ENCODE measurements around the gene CCND2.

CCND2 gene

DNA sequence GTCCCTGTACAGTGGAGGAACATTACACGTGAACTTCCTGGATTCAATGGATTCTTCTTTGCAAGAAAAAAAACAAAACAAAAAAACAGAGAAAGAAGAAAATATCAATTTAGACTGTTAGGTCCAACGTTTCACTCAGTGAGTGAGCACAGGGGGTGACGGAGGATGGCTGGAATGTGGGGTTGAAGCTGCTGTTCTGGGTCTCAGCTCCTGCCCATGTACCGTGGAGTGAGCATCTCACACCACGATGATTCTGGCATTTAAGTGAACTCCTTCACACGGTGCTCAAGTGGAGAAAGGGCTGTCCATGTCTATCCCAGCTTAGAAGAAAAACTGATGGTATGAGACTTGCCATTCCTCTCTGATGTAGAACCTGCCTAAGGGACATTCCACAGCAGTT lies 23.2 kb downstream of the CCND2 start:
- Histone ChIP-seq H3K27ac (ENCODE audit: low read depth, low read length) (no peak overlapping the region), H3K4me1 (ENCODE audit: control insufficient read depth in 1 of 2, insufficient read depth in 2 of 2, low read length in 2 of 2) (peaks cover 0 to 2% of the 10 kb centered on the region in 2 experiments), H3K9me3 (ENCODE audit: insufficient read depth, low read depth, low read length) (peaks cover 2% of the 10 kb centered on the region), H4K8ac (ENCODE audit: low read depth, low read length) (no peak overlapping the region), H3K36me3 (ENCODE audit: control insufficient read depth in 1 of 2, insufficient read depth in 2 of 2, low read length in 2 of 2) (peaks cover 50 to 68% of the 10 kb centered on the region in 2 experiments), H2BK12ac (ENCODE audit: low read length) (no peak overlapping the region), H3K14ac (ENCODE audit: low read length) (no peak overlapping the region), H2BK5ac (ENCODE audit: low read depth, low read length, poor library complexity) (no peak overlapping the region), H2AFZ (ENCODE audit: insufficient read depth, low read length, poor library complexity) (no peak overlapping the region), H4K91ac (ENCODE audit: low read depth, low read length) (no peak overlapping the region), H2BK120ac (ENCODE audit: insufficient read depth, low read length, poor library complexity) (no peak overlapping the region), H3K4ac (ENCODE audit: low read depth, low read length) (no peak overlapping the region), H3K79me2 (ENCODE audit: control insufficient read depth, insufficient read depth, low read length, poor library complexity) (no peaks in the 10 kb centered on the region), H3K27me3 (ENCODE audit: insufficient read depth, low read length) (no peaks in the 10 kb centered on the region), H3K23ac (ENCODE audit: low read length) (peak overlapping the region; percentile 7), H2AK5ac (ENCODE audit: low read length) (no peak overlapping the region), H3K4me3 (ENCODE audit: low read depth, low read length) (no peak overlapping the region), H3K4me2 (ENCODE audit: low read length) (no peak overlapping the region), H3K18ac (ENCODE audit: low read length) (no peak overlapping the region), H4K12ac (ENCODE audit: low read depth, low read length) (no peak overlapping the region), H3K79me1 (ENCODE audit: low read length) (no peaks in the 10 kb centered on the region), H3K9ac (ENCODE audit: low read length) (no peak overlapping the region)
- no peak for DNase-seq
- no CpG with 5 or more reads among the region's 6 CpGs for WGBS (ENCODE audit: extremely low coverage, insufficient coverage, insufficient read length)

DNA sequence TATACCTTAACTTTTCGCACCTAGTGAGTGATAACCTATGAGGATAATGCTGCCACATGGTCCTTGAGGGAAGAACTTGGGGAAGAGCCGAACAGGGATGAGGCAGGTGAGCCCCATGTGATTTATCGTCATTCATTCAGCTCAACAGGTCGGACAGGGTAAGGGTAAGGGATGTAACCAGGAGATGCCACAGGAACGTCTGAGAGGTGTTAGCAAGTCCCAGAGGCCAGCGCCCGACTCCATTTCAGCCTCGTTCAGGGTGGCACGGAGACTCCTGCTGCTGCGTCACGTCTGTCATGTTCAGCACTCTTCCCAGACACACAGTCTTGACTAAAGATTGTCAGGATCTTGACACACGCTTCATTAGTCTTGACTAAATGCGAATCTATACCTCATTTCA lies 24.1 kb downstream of the CCND2 start:
- H3K79me2 ChIP-seq (ENCODE audit: control insufficient read depth, insufficient read depth, low read length, poor library complexity) = no peaks in the 10 kb centered on the region
- peaks cover 2% of the 10 kb centered on the region for H3K9me3 ChIP-seq (ENCODE audit: insufficient read depth, low read depth, low read length)
- H3K9ac ChIP-seq (ENCODE audit: low read length) = no peak overlapping the region
- no peak overlapping the region for H3K14ac ChIP-seq (ENCODE audit: low read length)
- H3K36me3 ChIP-seq (ENCODE audit: control insufficient read depth in 1 of 2, insufficient read depth in 2 of 2, low read length in 2 of 2) = peaks cover 51 to 70% of the 10 kb centered on the region in 2 experiments
- no peak overlapping the region for H4K12ac ChIP-seq (ENCODE audit: low read depth, low read length)
- H4K91ac ChIP-seq (ENCODE audit: low read depth, low read length) = no peak overlapping the region
- H3K27ac ChIP-seq (ENCODE audit: low read depth, low read length) = no peak overlapping the region
- no peak overlapping the region for H3K23ac ChIP-seq (ENCODE audit: low read length)
- no peak overlapping the region for H3K18ac ChIP-seq (ENCODE audit: low read length)
- no peak overlapping the region for H3K4ac ChIP-seq (ENCODE audit: low read depth, low read length)
- no peak for DNase-seq
- no peak overlapping the region for H2BK120ac ChIP-seq (ENCODE audit: insufficient read depth, low read length, poor library complexity)
- H3K4me3 ChIP-seq (ENCODE audit: low read depth, low read length) = no peak overlapping the region
- no peak overlapping the region for H2BK5ac ChIP-seq (ENCODE audit: low read depth, low read length, poor library complexity)
- no peaks in the 10 kb centered on the region for H3K27me3 ChIP-seq (ENCODE audit: insufficient read depth, low read length)
- H2AFZ ChIP-seq (ENCODE audit: insufficient read depth, low read length, poor library complexity) = no peak overlapping the region
- no peak overlapping the region for H3K4me2 ChIP-seq (ENCODE audit: low read length)
- H2AK5ac ChIP-seq (ENCODE audit: low read length) = no peak overlapping the region
- no peaks in the 10 kb centered on the region for H3K79me1 ChIP-seq (ENCODE audit: low read length)
- H2BK12ac ChIP-seq (ENCODE audit: low read length) = no peak overlapping the region
- no peak overlapping the region for H4K8ac ChIP-seq (ENCODE audit: low read depth, low read length)
- no CpG with 5 or more reads among the region's 13 CpGs for WGBS (ENCODE audit: extremely low coverage, insufficient coverage, insufficient read length)
- H3K4me1 ChIP-seq (ENCODE audit: control insufficient read depth in 1 of 2, insufficient read depth in 2 of 2, low read length in 2 of 2) = peaks cover 0 to 2% of the 10 kb centered on the region in 2 experiments

GRCh38 chr12:4300883-4301282 lies 27.3 kb downstream of the CCND2 start:
- Histone ChIP-seq H3K4me3 (ENCODE audit: low read depth, low read length) (no peak overlapping the region), H3K14ac (ENCODE audit: low read length) (no peak overlapping the region), H3K18ac (ENCODE audit: low read length) (no peak overlapping the region), H3K4ac (ENCODE audit: low read depth, low read length) (no peak overlapping the region), H2BK120ac (ENCODE audit: insufficient read depth, low read length, poor library complexity) (no peak overlapping the region), H2BK5ac (ENCODE audit: low read depth, low read length, poor library complexity) (no peak overlapping the region), H3K9ac (ENCODE audit: low read length) (no peak overlapping the region), H2AK5ac (ENCODE audit: low read length) (no peak overlapping the region), H3K36me3 (ENCODE audit: control insufficient read depth in 1 of 2, insufficient read depth in 2 of 2, low read length in 2 of 2) (peaks cover 43 to 60% of the 10 kb centered on the region in 2 experiments), H2AFZ (ENCODE audit: insufficient read depth, low read length, poor library complexity) (no peak overlapping the region), H3K23ac (ENCODE audit: low read length) (no peak overlapping the region), H3K27me3 (ENCODE audit: insufficient read depth, low read length) (no peaks in the 10 kb centered on the region), H3K9me3 (ENCODE audit: insufficient read depth, low read depth, low read length) (peaks cover 2% of the 10 kb centered on the region), H3K4me2 (ENCODE audit: low read length) (no peak overlapping the region), H4K12ac (ENCODE audit: low read depth, low read length) (no peak overlapping the region), H3K79me2 (ENCODE audit: control insufficient read depth, insufficient read depth, low read length, poor library complexity) (no peaks in the 10 kb centered on the region), H4K8ac (ENCODE audit: low read depth, low read length) (no peak overlapping the region), H3K4me1 (ENCODE audit: control insufficient read depth in 1 of 2, insufficient read depth in 2 of 2, low read length in 2 of 2) (peaks cover 0 to 2% of the 10 kb centered on the region in 2 experiments), H3K79me1 (ENCODE audit: low read length) (no peaks in the 10 kb centered on the region), H3K27ac (ENCODE audit: low read depth, low read length) (no peak overlapping the region), H4K91ac (ENCODE audit: low read depth, low read length) (no peak overlapping the region), H2BK12ac (ENCODE audit: low read length) (no peak overlapping the region)
- no peak for DNase-seq
- no CpG with 5 or more reads among the region's 5 CpGs for WGBS (ENCODE audit: extremely low coverage, insufficient coverage, insufficient read length)

- Histone ChIP-seq H4K12ac (ENCODE audit: low read depth, low read length) (no peak overlapping the region), H3K4ac (ENCODE audit: low read depth, low read length) (no peak overlapping the region), H2BK5ac (ENCODE audit: low read depth, low read length, poor library complexity) (no peak overlapping the region), H3K9me3 (ENCODE audit: insufficient read depth, low read depth, low read length) (peaks cover 2% of the 10 kb centered on the region), H4K91ac (ENCODE audit: low read depth, low read length) (no peak overlapping the region), H4K8ac (ENCODE audit: low read depth, low read length) (no peak overlapping the region), H3K4me1 (ENCODE audit: control insufficient read depth in 1 of 2, insufficient read depth in 2 of 2, low read length in 2 of 2) (no peaks in the 10 kb centered on the region), H3K27ac (ENCODE audit: low read depth, low read length) (no peak overlapping the region), H3K27me3 (ENCODE audit: insufficient read depth, low read length) (no peaks in the 10 kb centered on the region), H2AK5ac (ENCODE audit: low read length) (no peak overlapping the region), H3K18ac (ENCODE audit: low read length) (no peak overlapping the region), H3K79me2 (ENCODE audit: control insufficient read depth, insufficient read depth, low read length, poor library complexity) (no peaks in the 10 kb centered on the region), H2AFZ (ENCODE audit: insufficient read depth, low read length, poor library complexity) (no peak overlapping the region), H3K14ac (ENCODE audit: low read length) (no peak overlapping the region), H3K9ac (ENCODE audit: low read length) (no peak overlapping the region), H3K4me3 (ENCODE audit: low read depth, low read length) (no peak overlapping the region), H3K36me3 (ENCODE audit: control insufficient read depth in 1 of 2, insufficient read depth in 2 of 2, low read length in 2 of 2) (peaks cover 36 to 52% of the 10 kb centered on the region in 2 experiments), H2BK12ac (ENCODE audit: low read length) (no peak overlapping the region), H3K79me1 (ENCODE audit: low read length) (no peaks in the 10 kb centered on the region), H3K23ac (ENCODE audit: low read length) (no peak overlapping the region), H3K4me2 (ENCODE audit: low read length) (no peak overlapping the region), H2BK120ac (ENCODE audit: insufficient read depth, low read length, poor library complexity) (no peak overlapping the region)
- no peak for DNase-seq
- WGBS (ENCODE audit: extremely low coverage, insufficient coverage, insufficient read length) = no CpG with 5 or more reads among the region's 11 CpGs
Observed at GRCh38 chr12:4301932-4302501, 28.5 kb downstream of the CCND2 start.

Data from trophoblast cell (in vitro differentiated cells and primary cell).